GM23338 (cell line): ENCODE data around the gene BDKRB1.

ENCODE experiments used
- CREB1 ChIP-seq: fragments of 250-450 bp; sonication (Bioruptor Pico); IDR thresholded peaks from 2 replicates; pipeline ENCODE4 v1.5.0; 2020; ENCODE audit warnings: low read depth, mild to moderate bottlenecking, moderate library complexity
- EZH2 ChIP-seq: fragments of 200-600 bp; sonication (generic); IDR thresholded peaks from one replicate; pipeline ENCODE4 v1.8.0; 2017; ENCODE audit warnings: antibody characterized with exemption, mild to moderate bottlenecking, low read depth; ENCODE audit not compliant: unreplicated experiment
- EZH2phosphoT487 ChIP-seq: fragments of 200-600 bp; sonication (generic); IDR thresholded peaks from one replicate; pipeline ENCODE4 v1.8.1; 2018; ENCODE audit warnings: antibody characterized with exemption; ENCODE audit not compliant: unreplicated experiment
- POLR2AphosphoS5 ChIP-seq: IDR thresholded peaks from 2 replicates; pipeline ENCODE4 v1.6.1; 2016; ENCODE audit warnings: antibody characterized with exemption, low read depth
- STAT1 ChIP-seq: IDR thresholded peaks from one replicate; pipeline ENCODE4 v1.6.1; 2016; ENCODE audit warnings: antibody characterized with exemption; ENCODE audit not compliant: unreplicated experiment
- TF ChIP-seq, protein P1 (sequence below), 2 experiments: fragments of 200-600 bp in 1 of 2; sonication (generic) in 1 of 2; conservative IDR thresholded peaks; 2 replicates each; pipeline versions ENCODE4 v1.5.1 to v1.6.1; 2016 to 2017; ENCODE audit warnings: antibody characterized with exemption in 2 of 2, low read depth in 2 of 2, mild to moderate bottlenecking in 2 of 2, moderate library complexity in 1 of 2
- TF ChIP-seq, protein P2 (sequence below): IDR thresholded peaks from 2 replicates; pipeline ENCODE4 v1.6.1; 2016; ENCODE audit warnings: antibody characterized with exemption
- TF ChIP-seq, protein P3 (sequence below): fragments of 250-450 bp; sonication (Bioruptor Pico); IDR thresholded peaks from 2 replicates; pipeline ENCODE4 v1.5.0; 2020; ENCODE audit warnings: mild to moderate bottlenecking, moderate library complexity

GRCh38 chr14:96267336-96267735 is 11.3 kb downstream of the BDKRB1 start:
- TF ChIP-seq, protein P1, sequence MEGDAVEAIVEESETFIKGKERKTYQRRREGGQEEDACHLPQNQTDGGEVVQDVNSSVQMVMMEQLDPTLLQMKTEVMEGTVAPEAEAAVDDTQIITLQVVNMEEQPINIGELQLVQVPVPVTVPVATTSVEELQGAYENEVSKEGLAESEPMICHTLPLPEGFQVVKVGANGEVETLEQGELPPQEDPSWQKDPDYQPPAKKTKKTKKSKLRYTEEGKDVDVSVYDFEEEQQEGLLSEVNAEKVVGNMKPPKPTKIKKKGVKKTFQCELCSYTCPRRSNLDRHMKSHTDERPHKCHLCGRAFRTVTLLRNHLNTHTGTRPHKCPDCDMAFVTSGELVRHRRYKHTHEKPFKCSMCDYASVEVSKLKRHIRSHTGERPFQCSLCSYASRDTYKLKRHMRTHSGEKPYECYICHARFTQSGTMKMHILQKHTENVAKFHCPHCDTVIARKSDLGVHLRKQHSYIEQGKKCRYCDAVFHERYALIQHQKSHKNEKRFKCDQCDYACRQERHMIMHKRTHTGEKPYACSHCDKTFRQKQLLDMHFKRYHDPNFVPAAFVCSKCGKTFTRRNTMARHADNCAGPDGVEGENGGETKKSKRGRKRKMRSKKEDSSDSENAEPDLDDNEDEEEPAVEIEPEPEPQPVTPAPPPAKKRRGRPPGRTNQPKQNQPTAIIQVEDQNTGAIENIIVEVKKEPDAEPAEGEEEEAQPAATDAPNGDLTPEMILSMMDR (conservative IDR thresholded peaks at IDR 0.05; ENCODE audit: low read depth in 2 of 2), result no peak
- TF ChIP-seq CREB1 (no peak), POLR2AphosphoS5 (no peak), EZH2phosphoT487 (no peak), EZH2 (no peak), STAT1 (no peak)
- TF ChIP-seq, protein P2, sequence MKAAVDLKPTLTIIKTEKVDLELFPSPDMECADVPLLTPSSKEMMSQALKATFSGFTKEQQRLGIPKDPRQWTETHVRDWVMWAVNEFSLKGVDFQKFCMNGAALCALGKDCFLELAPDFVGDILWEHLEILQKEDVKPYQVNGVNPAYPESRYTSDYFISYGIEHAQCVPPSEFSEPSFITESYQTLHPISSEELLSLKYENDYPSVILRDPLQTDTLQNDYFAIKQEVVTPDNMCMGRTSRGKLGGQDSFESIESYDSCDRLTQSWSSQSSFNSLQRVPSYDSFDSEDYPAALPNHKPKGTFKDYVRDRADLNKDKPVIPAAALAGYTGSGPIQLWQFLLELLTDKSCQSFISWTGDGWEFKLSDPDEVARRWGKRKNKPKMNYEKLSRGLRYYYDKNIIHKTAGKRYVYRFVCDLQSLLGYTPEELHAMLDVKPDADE, result no peak
- TF ChIP-seq, protein P3, sequence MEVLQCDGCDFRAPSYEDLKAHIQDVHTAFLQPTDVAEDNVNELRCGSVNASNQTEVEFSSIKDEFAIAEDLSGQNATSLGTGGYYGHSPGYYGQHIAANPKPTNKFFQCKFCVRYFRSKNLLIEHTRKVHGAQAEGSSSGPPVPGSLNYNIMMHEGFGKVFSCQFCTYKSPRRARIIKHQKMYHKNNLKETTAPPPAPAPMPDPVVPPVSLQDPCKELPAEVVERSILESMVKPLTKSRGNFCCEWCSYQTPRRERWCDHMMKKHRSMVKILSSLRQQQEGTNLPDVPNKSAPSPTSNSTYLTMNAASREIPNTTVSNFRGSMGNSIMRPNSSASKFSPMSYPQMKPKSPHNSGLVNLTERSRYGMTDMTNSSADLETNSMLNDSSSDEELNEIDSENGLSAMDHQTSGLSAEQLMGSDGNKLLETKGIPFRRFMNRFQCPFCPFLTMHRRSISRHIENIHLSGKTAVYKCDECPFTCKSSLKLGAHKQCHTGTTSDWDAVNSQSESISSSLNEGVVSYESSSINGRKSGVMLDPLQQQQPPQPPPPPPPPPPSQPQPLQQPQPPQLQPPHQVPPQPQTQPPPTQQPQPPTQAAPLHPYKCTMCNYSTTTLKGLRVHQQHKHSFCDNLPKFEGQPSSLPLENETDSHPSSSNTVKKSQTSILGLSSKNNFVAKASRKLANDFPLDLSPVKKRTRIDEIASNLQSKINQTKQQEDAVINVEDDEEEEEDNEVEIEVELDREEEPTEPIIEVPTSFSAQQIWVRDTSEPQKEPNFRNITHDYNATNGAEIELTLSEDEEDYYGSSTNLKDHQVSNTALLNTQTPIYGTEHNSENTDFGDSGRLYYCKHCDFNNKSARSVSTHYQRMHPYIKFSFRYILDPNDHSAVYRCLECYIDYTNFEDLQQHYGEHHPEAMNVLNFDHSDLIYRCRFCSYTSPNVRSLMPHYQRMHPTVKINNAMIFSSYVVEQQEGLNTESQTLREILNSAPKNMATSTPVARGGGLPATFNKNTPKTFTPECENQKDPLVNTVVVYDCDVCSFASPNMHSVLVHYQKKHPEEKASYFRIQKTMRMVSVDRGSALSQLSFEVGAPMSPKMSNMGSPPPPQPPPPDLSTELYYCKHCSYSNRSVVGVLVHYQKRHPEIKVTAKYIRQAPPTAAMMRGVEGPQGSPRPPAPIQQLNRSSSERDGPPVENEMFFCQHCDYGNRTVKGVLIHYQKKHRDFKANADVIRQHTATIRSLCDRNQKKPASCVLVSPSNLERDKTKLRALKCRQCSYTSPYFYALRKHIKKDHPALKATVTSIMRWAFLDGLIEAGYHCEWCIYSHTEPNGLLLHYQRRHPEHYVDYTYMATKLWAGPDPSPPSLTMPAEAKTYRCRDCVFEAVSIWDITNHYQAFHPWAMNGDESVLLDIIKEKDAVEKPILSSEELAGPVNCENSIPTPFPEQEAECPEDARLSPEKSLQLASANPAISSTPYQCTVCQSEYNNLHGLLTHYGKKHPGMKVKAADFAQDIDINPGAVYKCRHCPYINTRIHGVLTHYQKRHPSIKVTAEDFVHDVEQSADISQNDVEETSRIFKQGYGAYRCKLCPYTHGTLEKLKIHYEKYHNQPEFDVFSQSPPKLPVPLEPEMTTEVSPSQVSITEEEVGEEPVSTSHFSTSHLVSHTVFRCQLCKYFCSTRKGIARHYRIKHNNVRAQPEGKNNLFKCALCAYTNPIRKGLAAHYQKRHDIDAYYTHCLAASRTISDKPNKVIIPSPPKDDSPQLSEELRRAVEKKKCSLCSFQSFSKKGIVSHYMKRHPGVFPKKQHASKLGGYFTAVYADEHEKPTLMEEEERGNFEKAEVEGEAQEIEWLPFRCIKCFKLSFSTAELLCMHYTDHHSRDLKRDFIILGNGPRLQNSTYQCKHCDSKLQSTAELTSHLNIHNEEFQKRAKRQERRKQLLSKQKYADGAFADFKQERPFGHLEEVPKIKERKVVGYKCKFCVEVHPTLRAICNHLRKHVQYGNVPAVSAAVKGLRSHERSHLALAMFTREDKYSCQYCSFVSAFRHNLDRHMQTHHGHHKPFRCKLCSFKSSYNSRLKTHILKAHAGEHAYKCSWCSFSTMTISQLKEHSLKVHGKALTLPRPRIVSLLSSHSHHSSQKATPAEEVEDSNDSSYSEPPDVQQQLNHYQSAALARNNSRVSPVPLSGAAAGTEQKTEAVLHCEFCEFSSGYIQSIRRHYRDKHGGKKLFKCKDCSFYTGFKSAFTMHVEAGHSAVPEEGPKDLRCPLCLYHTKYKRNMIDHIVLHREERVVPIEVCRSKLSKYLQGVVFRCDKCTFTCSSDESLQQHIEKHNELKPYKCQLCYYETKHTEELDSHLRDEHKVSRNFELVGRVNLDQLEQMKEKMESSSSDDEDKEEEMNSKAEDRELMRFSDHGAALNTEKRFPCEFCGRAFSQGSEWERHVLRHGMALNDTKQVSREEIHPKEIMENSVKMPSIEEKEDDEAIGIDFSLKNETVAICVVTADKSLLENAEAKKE (CRISPR knock-in tag), result no peak
